ENCODE measurements around the gene TOLLIP.
A peak's percentile ranks its signal among the peaks of the same experiment; 100 is the strongest.

The TOLLIP gene

DNA sequence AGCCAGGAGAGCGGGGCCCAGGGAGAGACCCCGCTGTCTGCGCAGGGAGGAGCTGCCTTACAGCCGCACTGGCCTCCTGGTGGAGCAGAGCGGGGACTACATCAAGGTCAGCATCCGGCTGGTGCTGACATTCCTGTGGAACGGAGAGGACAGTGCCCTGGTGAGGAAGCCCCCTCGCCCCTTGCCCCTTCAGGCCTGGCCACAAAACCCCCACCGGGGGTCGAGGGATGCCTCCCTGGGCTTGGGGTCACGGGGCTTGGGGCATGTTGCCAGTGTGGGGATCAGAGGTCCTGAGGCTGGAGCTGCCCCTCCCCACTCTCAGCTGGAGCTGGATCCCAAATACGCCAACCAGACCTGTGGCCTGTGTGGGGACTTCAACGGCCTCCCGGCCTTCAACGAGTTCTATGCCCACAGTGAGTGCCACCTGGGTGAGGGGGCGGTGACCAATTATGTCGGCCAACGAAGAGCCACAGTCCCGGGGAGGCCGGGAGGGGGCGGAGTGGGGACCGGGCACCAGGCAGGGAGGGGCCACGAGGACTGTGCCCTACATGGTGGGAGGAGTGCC is 82.4 kb downstream of the TOLLIP start:
- FAIRE-seq, result no peak

GRCh38 chr11:1226226-1226985 is 83.0 kb downstream of the TOLLIP start:
- FAIRE-seq, result no peak
- peak; percentile 39 for DNase-seq (ENCODE audit: insufficient read length)
- TF ChIP-seq POLR2AphosphoS5 (IDR thresholded peaks at IDR 0.05; ENCODE audit: low read depth, low read length), result no peak

More for the DNA sequence above, 82.4 kb downstream of the TOLLIP start:
- TF ChIP-seq TAF1 (IDR thresholded peaks at IDR 0.05; ENCODE audit: borderline replicate concordance, low read depth, low read length) (no peak), POLR2AphosphoS5 (IDR thresholded peaks at IDR 0.05; ENCODE audit: low read depth, low read length) (no peak), POLR2A (IDR thresholded peaks at IDR 0.05; ENCODE audit: low read depth, low read length) (no peak)
- no peak for DNase-seq (ENCODE audit: insufficient read length)

- FAIRE-seq, result no peak
- DNase-seq (ENCODE audit: insufficient read length), result peak; percentile 31
- TF ChIP-seq POLR2AphosphoS5 (IDR thresholded peaks at IDR 0.05; ENCODE audit: low read depth, low read length) (no peak), POLR2A (IDR thresholded peaks at IDR 0.05; ENCODE audit: low read depth, low read length) (no peak), TAF1 (IDR thresholded peaks at IDR 0.05; ENCODE audit: borderline replicate concordance, low read depth, low read length) (no peak)
Observed at GRCh38 chr11:1225386-1226225, 83.8 kb downstream of the TOLLIP start.

DNA sequence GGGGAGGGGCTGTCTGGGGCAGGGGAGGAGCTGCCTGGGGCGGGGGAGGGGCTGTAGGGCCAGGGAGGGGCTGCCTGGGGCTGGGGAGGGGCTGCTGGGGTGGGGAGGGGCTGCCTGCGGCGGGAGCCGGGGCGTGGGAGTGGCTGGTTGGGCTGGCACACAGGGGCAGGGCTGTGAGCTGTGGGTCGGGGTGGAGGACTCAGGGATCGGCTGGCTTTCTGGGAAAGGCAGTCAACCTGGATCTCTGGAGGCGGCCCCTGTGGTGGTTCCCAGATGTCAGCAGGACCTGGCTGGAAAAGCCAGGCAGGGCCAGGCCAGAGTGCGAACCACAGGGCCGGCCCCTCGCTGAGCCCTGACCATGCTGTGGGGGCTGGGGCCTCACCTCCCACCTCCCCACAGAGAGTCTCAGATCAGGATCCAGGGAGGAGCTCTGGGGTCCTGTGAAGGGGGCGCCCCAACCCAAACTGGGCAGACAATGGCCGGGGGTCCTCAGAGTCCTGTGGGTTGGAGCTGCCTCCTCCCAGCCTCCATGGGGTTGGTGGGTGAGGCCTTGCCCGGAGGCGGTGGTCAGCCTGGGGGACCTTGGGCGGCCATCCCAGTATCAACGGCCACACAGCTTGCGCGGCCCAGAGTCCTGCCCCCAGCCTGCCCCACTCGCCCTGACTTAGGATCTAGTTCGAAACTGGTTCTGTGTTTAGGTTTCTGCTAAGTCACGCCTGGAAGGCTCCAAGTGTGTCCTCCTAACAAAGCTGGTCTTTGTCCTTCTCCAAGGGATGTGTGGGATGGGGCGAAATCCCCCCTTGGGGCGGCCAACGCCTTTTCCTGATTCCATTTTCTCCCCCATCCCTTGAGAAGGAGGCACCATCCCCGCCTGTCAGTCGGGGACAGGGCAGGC is 84.7 kb downstream of the TOLLIP start:
- TF ChIP-seq POLR2A (IDR thresholded peaks at IDR 0.05; ENCODE audit: low read depth, low read length) (no peak), POLR2AphosphoS5 (IDR thresholded peaks at IDR 0.05; ENCODE audit: low read depth, low read length) (no peak), TAF1 (IDR thresholded peaks at IDR 0.05; ENCODE audit: borderline replicate concordance, low read depth, low read length) (no peak)
- FAIRE-seq (no peak), DNase-seq (ENCODE audit: insufficient read length) (peak; percentile 25)
